DND-41 (cell line): ENCODE results near the gene ARG1.

Experiments used
- ATAC-seq: fragments of 200-7000 bp; cut with Tn5 transposase; 3 replicates; pipeline ENCODE4 v1.9.1; 2021; ENCODE audit warnings: low read depth; ENCODE audit not compliant: insufficient read depth
- DNase-seq: peaks from one replicate; pipeline ENCODE4 v3.0.0-alpha.2; 2020
- H2AFZ ChIP-seq: 2 replicates; pipeline ENCODE4 v1.6.0; 2012; ENCODE audit warnings: low read depth, low read length
- H3K27ac ChIP-seq: 2 replicates; pipeline ENCODE4 v1.5.1; 2012; ENCODE audit warnings: low read length, inconsistent platforms
- H3K27me3 ChIP-seq: fragments of 200-600 bp; sonication (generic); 2 replicates; pipeline ENCODE4 v1.6.0; 2012; ENCODE audit warnings: low read length, mild to moderate bottlenecking, inconsistent platforms; ENCODE audit not compliant: insufficient read depth, poor library complexity
- H3K36me3 ChIP-seq: 2 replicates; pipeline ENCODE4 v1.5.1; 2012; ENCODE audit warnings: low read length, inconsistent platforms; ENCODE audit not compliant: insufficient read depth
- H3K4me1 ChIP-seq: 2 replicates; pipeline ENCODE4 v1.5.1; 2012; ENCODE audit warnings: mild to moderate bottlenecking, low read length; ENCODE audit not compliant: insufficient read depth
- H3K4me2 ChIP-seq: 2 replicates; pipeline ENCODE4 v1.6.0; 2012; ENCODE audit warnings: mild to moderate bottlenecking, moderate library complexity, low read length, inconsistent platforms; ENCODE audit not compliant: insufficient read depth
- H3K4me3 ChIP-seq, 2 experiments: fragments of 200-600 bp in 1 of 2; shearing (Covaris generic) in 1 of 2; 2 replicates each; pipeline ENCODE4 v1.5.1; 2012 to 2016; ENCODE audit warnings: inconsistent platforms in 2 of 2, low read length in 2 of 2, mild to moderate bottlenecking in 2 of 2, low read depth in 1 of 2, moderate library complexity in 1 of 2
- H3K79me2 ChIP-seq: 2 replicates; pipeline ENCODE4 v1.6.0; 2012; ENCODE audit warnings: low read length, inconsistent platforms; ENCODE audit not compliant: insufficient read depth
- H3K9ac ChIP-seq: 2 replicates; pipeline ENCODE4 v1.6.0; 2012; ENCODE audit warnings: low read depth, mild to moderate bottlenecking, inconsistent platforms, low read length, moderate library complexity
- H3K9me3 ChIP-seq: 2 replicates; pipeline ENCODE4 v1.5.1; 2012; ENCODE audit warnings: low read length, moderate library complexity, mild to moderate bottlenecking, inconsistent platforms; ENCODE audit not compliant: insufficient read depth, severe bottlenecking
- H4K20me1 ChIP-seq: 2 replicates; pipeline ENCODE4 v1.6.0; 2012; ENCODE audit warnings: low read length; ENCODE audit not compliant: insufficient read depth
- CTCF ChIP-seq: IDR thresholded peaks from 2 replicates; pipeline ENCODE4 v1.5.1; 2012; ENCODE audit warnings: borderline replicate concordance, low read length, moderate library complexity, mild to moderate bottlenecking; ENCODE audit not compliant: poor library complexity, severe bottlenecking; ENCODE audit errors: extremely low read depth
- EZH2 ChIP-seq: IDR thresholded peaks from 3 replicates; pipeline ENCODE4 v1.6.1; 2012; ENCODE audit warnings: borderline replicate concordance, low read depth, mild to moderate bottlenecking, moderate library complexity, low read length, inconsistent platforms; ENCODE audit not compliant: severe bottlenecking

Gene ARG1

GRCh38 chr6:131555992-131556391, 17.0 kb upstream of the ARG1 start:
- no peaks in the 10 kb centered on the region for H3K9me3 ChIP-seq
- H2AFZ ChIP-seq = no peak overlapping the region
- no peaks in the 10 kb centered on the region for H3K4me1 ChIP-seq
- TF ChIP-seq CTCF (no peak), EZH2 (no peak)
- DNase-seq (no peak), ATAC-seq (no peak)
- H3K27ac ChIP-seq = no peak overlapping the region
- H3K9ac ChIP-seq = no peak overlapping the region
- H3K27me3 ChIP-seq = no peaks in the 10 kb centered on the region
- H3K4me3 ChIP-seq = no peak overlapping the region
- H3K36me3 ChIP-seq = no peaks in the 10 kb centered on the region
- H4K20me1 ChIP-seq = no peaks in the 10 kb centered on the region
- no peak overlapping the region for H3K4me2 ChIP-seq
- H3K79me2 ChIP-seq = no peaks in the 10 kb centered on the region

- H3K9me3 ChIP-seq = no peaks in the 10 kb centered on the region
- H3K4me1 ChIP-seq = no peaks in the 10 kb centered on the region
- H3K79me2 ChIP-seq = no peaks in the 10 kb centered on the region
- no peak overlapping the region for H3K9ac ChIP-seq
- H3K4me2 ChIP-seq = no peak overlapping the region
- no peak overlapping the region for H3K4me3 ChIP-seq
- H4K20me1 ChIP-seq = no peaks in the 10 kb centered on the region
- no peaks in the 10 kb centered on the region for H3K27me3 ChIP-seq
- no peak overlapping the region for H2AFZ ChIP-seq
- DNase-seq (no peak), ATAC-seq (no peak)
- no peak overlapping the region for H3K27ac ChIP-seq
- TF ChIP-seq EZH2 (no peak), CTCF (no peak)
- H3K36me3 ChIP-seq = no peaks in the 10 kb centered on the region
Measured at GRCh38 chr6:131558922-131559321, 14.1 kb upstream of the ARG1 start.

- DNase-seq (no peak), ATAC-seq (no peak)
- Histone ChIP-seq H3K27me3 (no peaks in the 10 kb centered on the region), H3K9me3 (no peaks in the 10 kb centered on the region), H4K20me1 (no peaks in the 10 kb centered on the region), H2AFZ (no peak overlapping the region), H3K36me3 (no peaks in the 10 kb centered on the region), H3K4me3 (no peak overlapping the region), H3K9ac (no peak overlapping the region), H3K27ac (no peak overlapping the region), H3K4me2 (no peak overlapping the region), H3K79me2 (no peaks in the 10 kb centered on the region), H3K4me1 (no peaks in the 10 kb centered on the region)
- TF ChIP-seq CTCF (no peak), EZH2 (no peak)
Measured at GRCh38 chr6:131561925-131562707, 10.9 kb upstream of the ARG1 start.
